SK-N-SH treated with all-trans-retinoic acid at 6 μM for 48 hours (cell line): ENCODE data around the gene NXN.

ENCODE experiments used
- ATAC-seq: fragments of 200-7000 bp; cut with Tn5 transposase; 3 replicates; pipeline ENCODE4 v1.9.1; 2020; ENCODE audit warnings: mild to moderate bottlenecking, moderate library complexity
- ARNTL ChIP-seq: fragments of 450-650 bp; formaldehyde crosslinking; IDR thresholded peaks from 2 replicates; pipeline ENCODE4 v1.5.0; 2020; ENCODE audit warnings: low read depth, mild to moderate bottlenecking, moderate library complexity, borderline replicate concordance
- BACH2 ChIP-seq: fragments of 250-450 bp; sonication (Bioruptor Pico); IDR thresholded peaks from 2 replicates; pipeline ENCODE4 v1.9.0; 2021; ENCODE audit warnings: mild to moderate bottlenecking, borderline replicate concordance
- CREB5 ChIP-seq: fragments of 250-450 bp; sonication (Bioruptor Pico); IDR thresholded peaks from 2 replicates; pipeline ENCODE4 v1.5.1; 2020; ENCODE audit warnings: low read depth, mild to moderate bottlenecking, moderate library complexity
- CSDC2 ChIP-seq: fragments of 250-450 bp; sonication (Bioruptor Pico); IDR thresholded peaks from 2 replicates; pipeline ENCODE4 v1.5.0; 2020; ENCODE audit warnings: mild to moderate bottlenecking, moderate library complexity
- ESRRG ChIP-seq: fragments of 250-450 bp; sonication (Bioruptor Pico); IDR thresholded peaks from 2 replicates; pipeline ENCODE4 v1.6.1; 2021; ENCODE audit warnings: mild to moderate bottlenecking
- GLIS3 ChIP-seq: fragments of 250-450 bp; sonication (Bioruptor Pico); IDR thresholded peaks from 2 replicates; pipeline ENCODE4 v1.5.0; 2020; ENCODE audit warnings: mild to moderate bottlenecking, moderate library complexity
- ISL1 ChIP-seq: fragments of 250-450 bp; sonication (Bioruptor Pico); IDR thresholded peaks from 2 replicates; pipeline ENCODE4 v2.1.2; 2022; ENCODE audit warnings: mild to moderate bottlenecking, moderate library complexity
- OSR1 ChIP-seq: fragments of 250-450 bp; sonication (Bioruptor Pico); IDR thresholded peaks from 2 replicates; pipeline ENCODE4 v1.8.0; 2022; ENCODE audit warnings: moderate library complexity, mild to moderate bottlenecking, inconsistent platforms
- PATZ1 ChIP-seq: fragments of 250-450 bp; sonication (Bioruptor Pico); IDR thresholded peaks from 2 replicates; pipeline ENCODE4 v1.8.0; 2020; ENCODE audit warnings: mild to moderate bottlenecking, moderate library complexity, borderline replicate concordance
- POU6F1 ChIP-seq: fragments of 250-450 bp; sonication (Bioruptor Pico); IDR thresholded peaks from 2 replicates; pipeline ENCODE4 v1.8.0; 2021; ENCODE audit warnings: low read depth, mild to moderate bottlenecking, moderate library complexity, borderline replicate concordance
- PPARA ChIP-seq: fragments of 250-450 bp; sonication (Bioruptor Pico); IDR thresholded peaks from 2 replicates; pipeline ENCODE4 v1.5.0; 2020; ENCODE audit warnings: mild to moderate bottlenecking, borderline replicate concordance
- RARB ChIP-seq: fragments of 250-450 bp; sonication (Bioruptor Pico); IDR thresholded peaks from 2 replicates; pipeline ENCODE4 v1.8.0; 2021; ENCODE audit warnings: mild to moderate bottlenecking, moderate library complexity
- SNAI2 ChIP-seq: fragments of 250-450 bp; sonication (Bioruptor Pico); IDR thresholded peaks from 2 replicates; pipeline ENCODE4 v1.5.0; 2020; ENCODE audit warnings: mild to moderate bottlenecking, moderate library complexity
- TCF4 ChIP-seq: fragments of 250-450 bp; sonication (Bioruptor Pico); IDR thresholded peaks from 2 replicates; pipeline ENCODE4 v1.8.0; 2021; ENCODE audit warnings: mild to moderate bottlenecking, moderate library complexity, borderline replicate concordance
- TSHZ2 ChIP-seq: fragments of 250-450 bp; sonication (Bioruptor Pico); IDR thresholded peaks from 2 replicates; pipeline ENCODE4 v1.5.0; 2020; ENCODE audit warnings: mild to moderate bottlenecking, moderate library complexity
- ZC3H10 ChIP-seq: fragments of 250-450 bp; sonication (Bioruptor Pico); IDR thresholded peaks from 2 replicates; pipeline ENCODE4 v1.5.1; 2021; ENCODE audit warnings: mild to moderate bottlenecking, moderate library complexity
- ZFP3 ChIP-seq: fragments of 250-450 bp; sonication (Bioruptor Pico); IDR thresholded peaks from 2 replicates; pipeline ENCODE4 v1.5.0; 2020; ENCODE audit warnings: mild to moderate bottlenecking, moderate library complexity
- ZFP30 ChIP-seq: fragments of 450-650 bp; formaldehyde crosslinking; IDR thresholded peaks from 2 replicates; pipeline ENCODE4 v1.5.0; 2022; ENCODE audit warnings: mild to moderate bottlenecking, moderate library complexity
- ZNF565 ChIP-seq: fragments of 450-650 bp; formaldehyde crosslinking; conservative IDR thresholded peaks from 2 replicates; pipeline ENCODE4 v1.5.0; 2020; ENCODE audit warnings: low read depth, mild to moderate bottlenecking, moderate library complexity
- ZNF70 ChIP-seq: fragments of 450-650 bp; formaldehyde crosslinking; IDR thresholded peaks from 2 replicates; pipeline ENCODE4 v1.5.0; 2020; ENCODE audit warnings: mild to moderate bottlenecking, moderate library complexity
- ZNF8 ChIP-seq: fragments of 450-650 bp; formaldehyde crosslinking; IDR thresholded peaks from 2 replicates; pipeline ENCODE4 v1.5.0; 2020; ENCODE audit warnings: mild to moderate bottlenecking, moderate library complexity

The NXN gene

GRCh38 chr17:929586-929985, 50.0 kb downstream of the NXN start:
- TF ChIP-seq CREB5 (CRISPR knock-in tag) (no peak), OSR1 (CRISPR knock-in tag) (no peak), PATZ1 (CRISPR knock-in tag) (no peak), ZNF70 (CRISPR knock-in tag) (no peak), ZC3H10 (no peak), POU6F1 (no peak), ISL1 (CRISPR knock-in tag) (no peak), ZNF8 (no peak), CSDC2 (no peak), SNAI2 (no peak)
- TF ChIP-seq, all 23 proteins: peak for 0
- no peak for ATAC-seq

GRCh38 chr17:927611-928461, 51.7 kb downstream of the NXN start:
- TF ChIP-seq CSDC2 (no peak), ISL1 (CRISPR knock-in tag) (no peak), BACH2 (CRISPR knock-in tag) (no peak), SNAI2 (no peak), PPARA (CRISPR knock-in tag) (no peak), ZC3H10 (no peak), TSHZ2 (CRISPR knock-in tag) (no peak), RARB (CRISPR knock-in tag) (no peak), ZFP30 (CRISPR knock-in tag) (no peak), GLIS3 (CRISPR knock-in tag) (no peak)
- TF ChIP-seq, all 23 proteins: peak for 0
- ATAC-seq: peak; percentile 84

GRCh38 chr17:925817-926216, 53.8 kb downstream of the NXN start:
- no peak for TF ChIP-seq BACH2 (CRISPR knock-in tag)
- TF ChIP-seq POU6F1: no peak
- no peak for TF ChIP-seq ESRRG (CRISPR knock-in tag)
- no peak for TF ChIP-seq ZNF565
- no peak for TF ChIP-seq OSR1 (CRISPR knock-in tag)
- TF ChIP-seq ZNF70 (CRISPR knock-in tag): no peak
- TF ChIP-seq CSDC2: no peak
- no peak for TF ChIP-seq PATZ1 (CRISPR knock-in tag)
- TF ChIP-seq SNAI2: no peak
- no peak for TF ChIP-seq TSHZ2 (CRISPR knock-in tag)
- TF ChIP-seq RARB (CRISPR knock-in tag): no peak
- TF ChIP-seq ZFP3 (CRISPR knock-in tag): no peak
- TF ChIP-seq ARNTL: no peak
- no peak for TF ChIP-seq GLIS3 (CRISPR knock-in tag)
- TF ChIP-seq TCF4: no peak
- no peak for ATAC-seq
